ENCODE measurements around the gene ETNK2. TPM values are rescaled to one million over a fixed set of nuclear protein-coding genes. Genes with fewer than 3 reads are reported as not detected.

ETNK2 gene
- total RNA-seq, 1 donor from 2014 or later, result 10.0 TPM

DNA sequence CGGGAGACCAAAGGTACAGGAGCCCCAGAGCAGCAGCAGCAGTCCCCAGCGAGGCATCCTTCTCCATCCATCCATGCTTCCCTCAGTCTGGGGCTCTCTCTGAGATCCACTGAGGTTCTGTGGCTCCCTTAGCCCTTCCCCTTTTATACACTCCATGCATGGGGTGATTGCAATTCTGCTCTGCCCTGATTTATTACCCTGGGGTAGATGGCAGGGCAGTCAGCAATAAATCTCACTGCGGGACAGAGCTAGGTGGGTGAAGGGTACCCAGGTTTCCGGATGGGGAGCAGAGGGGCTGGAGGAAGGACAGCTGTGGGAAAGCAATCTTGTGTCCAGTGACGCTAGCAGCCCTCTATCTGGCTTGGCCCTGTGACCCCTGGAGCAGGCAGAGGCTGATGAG, 14.4 kb upstream of the ETNK2 start, which contains the start of gene REN:
TSS of gene REN (minus strand) at position 119 of the 400 bp plus-strand sequence. CDS start at position 75, 44 bp downstream.
- H3K9me3 Mint-ChIP-seq, result no peaks in the 10 kb centered on the region

GRCh38 chr1:204162494-204163074, 10.7 kb upstream of the ETNK2 start:
- Mint-ChIP-seq H3K4me1 (ENCODE audit: unreplicated experiment) (peaks cover 5% of the 10 kb centered on the region), H3K27me3 (peaks cover 22% of the 10 kb centered on the region), H3K4me3 (no peak overlapping the region), H3K27ac (peak overlapping the region; percentile 79), H3K36me3 (no peaks in the 10 kb centered on the region), H3K9me3 (no peaks in the 10 kb centered on the region)
- peak; percentile 90 for DNase-seq (ENCODE audit: extremely low spot score, unreplicated experiment)
- TF ChIP-seq, protein P1, sequence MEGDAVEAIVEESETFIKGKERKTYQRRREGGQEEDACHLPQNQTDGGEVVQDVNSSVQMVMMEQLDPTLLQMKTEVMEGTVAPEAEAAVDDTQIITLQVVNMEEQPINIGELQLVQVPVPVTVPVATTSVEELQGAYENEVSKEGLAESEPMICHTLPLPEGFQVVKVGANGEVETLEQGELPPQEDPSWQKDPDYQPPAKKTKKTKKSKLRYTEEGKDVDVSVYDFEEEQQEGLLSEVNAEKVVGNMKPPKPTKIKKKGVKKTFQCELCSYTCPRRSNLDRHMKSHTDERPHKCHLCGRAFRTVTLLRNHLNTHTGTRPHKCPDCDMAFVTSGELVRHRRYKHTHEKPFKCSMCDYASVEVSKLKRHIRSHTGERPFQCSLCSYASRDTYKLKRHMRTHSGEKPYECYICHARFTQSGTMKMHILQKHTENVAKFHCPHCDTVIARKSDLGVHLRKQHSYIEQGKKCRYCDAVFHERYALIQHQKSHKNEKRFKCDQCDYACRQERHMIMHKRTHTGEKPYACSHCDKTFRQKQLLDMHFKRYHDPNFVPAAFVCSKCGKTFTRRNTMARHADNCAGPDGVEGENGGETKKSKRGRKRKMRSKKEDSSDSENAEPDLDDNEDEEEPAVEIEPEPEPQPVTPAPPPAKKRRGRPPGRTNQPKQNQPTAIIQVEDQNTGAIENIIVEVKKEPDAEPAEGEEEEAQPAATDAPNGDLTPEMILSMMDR (conservative IDR thresholded peaks at IDR 0.05), result peak; percentile 99

More for the DNA sequence above, 14.4 kb upstream of the ETNK2 start, which contains the start of gene REN:
- Mint-ChIP-seq H3K4me1 (ENCODE audit: unreplicated experiment) (peaks cover 5% of the 10 kb centered on the region), H3K4me3 (no peak within 1 kb of the TSS), H3K27ac (no peak within 1 kb of the TSS), H3K27me3 (peaks cover 3% of the 10 kb centered on the region), H3K36me3 (no peaks in the 10 kb centered on the region)
- TF ChIP-seq, protein P1 (conservative IDR thresholded peaks at IDR 0.05), result no peak
- DNase-seq (ENCODE audit: extremely low spot score, unreplicated experiment), result no peak

- H3K36me3 Mint-ChIP-seq, result no peaks in the 10 kb centered on the region
- no peaks in the 10 kb centered on the region for H3K9me3 Mint-ChIP-seq
- DNase-seq (ENCODE audit: extremely low spot score, unreplicated experiment), result no peak
- H3K27ac Mint-ChIP-seq, result peak overlapping the region; percentile 79
- TF ChIP-seq, protein P1 (conservative IDR thresholded peaks at IDR 0.05), result no peak
- H3K4me3 Mint-ChIP-seq, result no peak overlapping the region
- H3K27me3 Mint-ChIP-seq, result peaks cover 27% of the 10 kb centered on the region
- H3K4me1 Mint-ChIP-seq (ENCODE audit: unreplicated experiment), result peaks cover 5% of the 10 kb centered on the region
These were observed 10.0 kb upstream of the ETNK2 start for GRCh38 chr1:204161609-204162493.

DNA sequence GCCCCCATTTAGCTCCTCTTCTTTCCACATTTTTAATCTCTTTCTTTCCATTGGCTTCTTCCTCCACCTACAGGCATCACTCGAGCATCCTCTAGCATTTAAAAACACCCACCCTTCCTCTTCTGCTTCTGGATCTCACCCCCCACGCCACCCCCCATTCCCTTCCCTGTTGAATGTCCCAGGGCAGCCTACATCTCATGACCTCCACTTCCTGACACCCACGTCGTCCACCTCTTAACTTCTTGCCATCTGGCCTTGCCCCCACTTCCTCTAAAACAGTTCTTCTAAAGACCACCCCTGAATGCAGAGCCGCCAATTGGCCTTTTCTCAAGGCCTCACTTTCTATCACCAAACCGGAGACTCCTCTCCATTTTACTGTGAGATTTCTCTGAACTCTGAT, 6.1 kb upstream of the ETNK2 start:
- H3K4me1 Mint-ChIP-seq (ENCODE audit: unreplicated experiment), result peaks cover 5% of the 10 kb centered on the region
- no peak overlapping the region for H3K4me3 Mint-ChIP-seq
- peaks cover 37% of the 10 kb centered on the region for H3K27me3 Mint-ChIP-seq
- H3K9me3 Mint-ChIP-seq, result no peaks in the 10 kb centered on the region
- no peak overlapping the region for H3K27ac Mint-ChIP-seq
- no peaks in the 10 kb centered on the region for H3K36me3 Mint-ChIP-seq
- DNase-seq (ENCODE audit: extremely low spot score, unreplicated experiment), result no peak
- TF ChIP-seq, protein P1 (conservative IDR thresholded peaks at IDR 0.05), result no peak

- Mint-ChIP-seq H3K4me1 (ENCODE audit: unreplicated experiment) (no peaks in the 10 kb centered on the region), H3K27ac (no peak overlapping the region), H3K4me3 (no peak overlapping the region), H3K27me3 (peaks cover 32% of the 10 kb centered on the region), H3K36me3 (no peaks in the 10 kb centered on the region), H3K9me3 (no peaks in the 10 kb centered on the region)
- TF ChIP-seq, protein P1 (conservative IDR thresholded peaks at IDR 0.05), result no peak
- DNase-seq (ENCODE audit: extremely low spot score, unreplicated experiment), result no peak
These were observed 4.0 kb upstream of the ETNK2 start for GRCh38 chr1:204155881-204156280.
